PFSK-1 (cell line): ENCODE results near the gene FYB1.
A peak's percentile ranks its signal among the peaks of the same experiment; 100 is the strongest.

Experiments used
- FOXP2 ChIP-seq: optimal IDR thresholded peaks from 2 replicates; pipeline ENCODE3; 2011; ENCODE audit warnings: borderline replicate concordance, control low read depth, inconsistent platforms; ENCODE audit not compliant: insufficient read depth; ENCODE audit errors: extremely low read length, extremely low read depth
- POLR2AphosphoS5 ChIP-seq: IDR thresholded peaks from 2 replicates; pipeline ENCODE4 v1.6.1; 2012; ENCODE audit warnings: low read depth, mild to moderate bottlenecking, control low read depth, low read length, moderate library complexity
- SIN3A ChIP-seq: IDR thresholded peaks from 2 replicates; pipeline ENCODE4 v1.6.1; 2012; ENCODE audit warnings: mild to moderate bottlenecking, low read length, moderate library complexity, borderline replicate concordance; ENCODE audit not compliant: insufficient read depth
- TAF1 ChIP-seq: IDR thresholded peaks from 2 replicates; pipeline ENCODE4 v1.6.1; 2012; ENCODE audit warnings: low read length, control low read depth, borderline replicate concordance; ENCODE audit not compliant: insufficient read depth
- TF ChIP-seq, protein P1 (sequence below), 2 experiments: IDR thresholded peaks; 2 replicates each; pipeline versions ENCODE4 v1.6.1 to v1.8.0; 2011 to 2012; ENCODE audit warnings: low read depth in 2 of 2, low read length in 2 of 2, control low read depth in 1 of 2, inconsistent platforms in 1 of 2, mild to moderate bottlenecking in 1 of 2, moderate library complexity in 1 of 2; ENCODE audit not compliant: insufficient read depth in 1 of 2

FYB1 gene

GRCh38 chr5:39073767-39074016 is 145.7 kb downstream of the FYB1 start:
- TF ChIP-seq POLR2AphosphoS5 = no peak
- no peak for TF ChIP-seq SIN3A
- no peak for TF ChIP-seq FOXP2
- no peak for TF ChIP-seq TAF1
- TF ChIP-seq, protein P1, sequence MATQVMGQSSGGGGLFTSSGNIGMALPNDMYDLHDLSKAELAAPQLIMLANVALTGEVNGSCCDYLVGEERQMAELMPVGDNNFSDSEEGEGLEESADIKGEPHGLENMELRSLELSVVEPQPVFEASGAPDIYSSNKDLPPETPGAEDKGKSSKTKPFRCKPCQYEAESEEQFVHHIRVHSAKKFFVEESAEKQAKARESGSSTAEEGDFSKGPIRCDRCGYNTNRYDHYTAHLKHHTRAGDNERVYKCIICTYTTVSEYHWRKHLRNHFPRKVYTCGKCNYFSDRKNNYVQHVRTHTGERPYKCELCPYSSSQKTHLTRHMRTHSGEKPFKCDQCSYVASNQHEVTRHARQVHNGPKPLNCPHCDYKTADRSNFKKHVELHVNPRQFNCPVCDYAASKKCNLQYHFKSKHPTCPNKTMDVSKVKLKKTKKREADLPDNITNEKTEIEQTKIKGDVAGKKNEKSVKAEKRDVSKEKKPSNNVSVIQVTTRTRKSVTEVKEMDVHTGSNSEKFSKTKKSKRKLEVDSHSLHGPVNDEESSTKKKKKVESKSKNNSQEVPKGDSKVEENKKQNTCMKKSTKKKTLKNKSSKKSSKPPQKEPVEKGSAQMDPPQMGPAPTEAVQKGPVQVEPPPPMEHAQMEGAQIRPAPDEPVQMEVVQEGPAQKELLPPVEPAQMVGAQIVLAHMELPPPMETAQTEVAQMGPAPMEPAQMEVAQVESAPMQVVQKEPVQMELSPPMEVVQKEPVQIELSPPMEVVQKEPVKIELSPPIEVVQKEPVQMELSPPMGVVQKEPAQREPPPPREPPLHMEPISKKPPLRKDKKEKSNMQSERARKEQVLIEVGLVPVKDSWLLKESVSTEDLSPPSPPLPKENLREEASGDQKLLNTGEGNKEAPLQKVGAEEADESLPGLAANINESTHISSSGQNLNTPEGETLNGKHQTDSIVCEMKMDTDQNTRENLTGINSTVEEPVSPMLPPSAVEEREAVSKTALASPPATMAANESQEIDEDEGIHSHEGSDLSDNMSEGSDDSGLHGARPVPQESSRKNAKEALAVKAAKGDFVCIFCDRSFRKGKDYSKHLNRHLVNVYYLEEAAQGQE (IDR thresholded peaks at IDR 0.05; ENCODE audit: insufficient read depth in 1 of 2, low read depth in 2 of 2, low read length in 2 of 2) = 0 out of 4 replicates have a peak, but pooled peaks of 1 of the 2 experiments have one; percentile 2

- TF ChIP-seq POLR2AphosphoS5 (no peak), SIN3A (peak; percentile 88; the same call in 1 of the 2 replicates), TAF1 (no peak; the same call in 1 of the 2 replicates), FOXP2 (no peak)
- TF ChIP-seq, protein P1 (IDR thresholded peaks at IDR 0.05; ENCODE audit: insufficient read depth in 1 of 2, low read depth in 2 of 2, low read length in 2 of 2) = 0 out of 4 replicates have a peak, but pooled peaks of 1 of the 2 experiments have one; percentile 28
Observed at GRCh38 chr5:39072925-39073766, 146.2 kb downstream of the FYB1 start.

DNA sequence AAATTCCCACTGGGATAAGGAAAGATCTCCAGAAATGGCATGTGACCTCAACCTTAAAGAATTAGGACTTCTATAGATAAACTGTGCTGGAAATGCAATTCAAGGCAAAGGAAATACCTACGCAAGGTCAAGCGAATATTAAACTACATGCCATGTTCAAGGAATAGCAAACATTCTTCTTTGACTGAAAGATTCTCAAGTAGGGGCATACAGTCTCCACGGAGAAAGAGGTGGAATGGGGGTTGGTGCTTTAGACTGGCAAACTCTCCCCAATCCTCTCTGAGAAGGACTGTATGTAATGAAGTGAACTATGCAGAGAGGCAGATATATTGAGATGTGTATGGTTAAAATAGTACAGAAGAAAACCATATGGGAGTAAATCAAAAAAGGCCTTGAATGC is 151.3 kb downstream of the FYB1 start:
- TF ChIP-seq POLR2AphosphoS5 (no peak), TAF1 (no peak), FOXP2 (no peak), SIN3A (no peak)
- TF ChIP-seq, protein P1 (IDR thresholded peaks at IDR 0.05; ENCODE audit: insufficient read depth in 1 of 2, low read depth in 2 of 2, low read length in 2 of 2) = no peak

DNA sequence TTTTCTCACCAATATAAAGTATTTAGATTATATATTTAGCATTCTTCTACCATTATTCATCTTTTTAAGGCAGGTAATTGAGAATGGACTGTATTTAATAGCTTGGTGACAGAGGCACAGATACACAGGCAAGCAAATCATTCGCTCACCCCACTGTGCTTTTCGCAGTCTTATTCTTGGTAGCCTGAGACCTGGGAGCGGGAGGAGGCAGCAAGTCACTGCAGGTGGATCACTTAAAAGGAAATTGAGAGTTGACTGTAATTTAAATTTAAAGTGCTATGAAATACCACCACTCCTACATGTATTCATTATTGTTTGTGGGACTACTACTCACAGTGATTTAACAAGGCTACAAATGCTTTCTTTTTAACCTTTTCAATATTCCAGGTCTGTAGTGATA is 154.9 kb downstream of the FYB1 start:
- TF ChIP-seq TAF1 = no peak
- no peak for TF ChIP-seq POLR2AphosphoS5
- TF ChIP-seq, protein P1 (IDR thresholded peaks at IDR 0.05; ENCODE audit: insufficient read depth in 1 of 2, low read depth in 2 of 2, low read length in 2 of 2) = no peak
- TF ChIP-seq SIN3A = no peak
- no peak for TF ChIP-seq FOXP2

DNA sequence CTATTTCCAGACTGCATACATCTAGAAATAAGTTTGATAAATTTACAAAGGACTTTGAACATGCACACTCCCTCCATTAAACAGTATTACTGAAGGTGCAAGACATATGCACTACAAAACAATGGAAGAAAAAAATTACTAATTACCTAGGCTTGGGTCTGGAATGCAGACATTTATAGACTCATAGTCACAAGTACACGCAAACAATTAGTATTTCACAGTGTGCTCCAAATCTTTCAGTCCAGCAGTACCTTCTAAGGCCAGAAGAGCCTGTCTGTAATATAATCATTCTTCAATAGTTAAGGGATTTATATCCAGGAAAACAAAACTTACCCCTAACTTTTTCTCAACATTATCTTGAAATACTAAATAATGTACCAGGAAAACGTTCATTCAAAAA is 156.3 kb downstream of the FYB1 start:
- no peak for TF ChIP-seq SIN3A
- no peak for TF ChIP-seq POLR2AphosphoS5
- no peak for TF ChIP-seq TAF1
- no peak for TF ChIP-seq FOXP2
- TF ChIP-seq, protein P1 (IDR thresholded peaks at IDR 0.05; ENCODE audit: insufficient read depth in 1 of 2, low read depth in 2 of 2, low read length in 2 of 2) = no peak
